ENCODE data around the gene PSTPIP2.
"Not testable (repeated sequence)": the region's sequence is repeated elsewhere in the genome, so short reads cannot be mapped to it uniquely, and the experiment has no call there.

Gene PSTPIP2, protein sequence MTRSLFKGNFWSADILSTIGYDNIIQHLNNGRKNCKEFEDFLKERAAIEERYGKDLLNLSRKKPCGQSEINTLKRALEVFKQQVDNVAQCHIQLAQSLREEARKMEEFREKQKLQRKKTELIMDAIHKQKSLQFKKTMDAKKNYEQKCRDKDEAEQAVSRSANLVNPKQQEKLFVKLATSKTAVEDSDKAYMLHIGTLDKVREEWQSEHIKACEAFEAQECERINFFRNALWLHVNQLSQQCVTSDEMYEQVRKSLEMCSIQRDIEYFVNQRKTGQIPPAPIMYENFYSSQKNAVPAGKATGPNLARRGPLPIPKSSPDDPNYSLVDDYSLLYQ

DNA sequence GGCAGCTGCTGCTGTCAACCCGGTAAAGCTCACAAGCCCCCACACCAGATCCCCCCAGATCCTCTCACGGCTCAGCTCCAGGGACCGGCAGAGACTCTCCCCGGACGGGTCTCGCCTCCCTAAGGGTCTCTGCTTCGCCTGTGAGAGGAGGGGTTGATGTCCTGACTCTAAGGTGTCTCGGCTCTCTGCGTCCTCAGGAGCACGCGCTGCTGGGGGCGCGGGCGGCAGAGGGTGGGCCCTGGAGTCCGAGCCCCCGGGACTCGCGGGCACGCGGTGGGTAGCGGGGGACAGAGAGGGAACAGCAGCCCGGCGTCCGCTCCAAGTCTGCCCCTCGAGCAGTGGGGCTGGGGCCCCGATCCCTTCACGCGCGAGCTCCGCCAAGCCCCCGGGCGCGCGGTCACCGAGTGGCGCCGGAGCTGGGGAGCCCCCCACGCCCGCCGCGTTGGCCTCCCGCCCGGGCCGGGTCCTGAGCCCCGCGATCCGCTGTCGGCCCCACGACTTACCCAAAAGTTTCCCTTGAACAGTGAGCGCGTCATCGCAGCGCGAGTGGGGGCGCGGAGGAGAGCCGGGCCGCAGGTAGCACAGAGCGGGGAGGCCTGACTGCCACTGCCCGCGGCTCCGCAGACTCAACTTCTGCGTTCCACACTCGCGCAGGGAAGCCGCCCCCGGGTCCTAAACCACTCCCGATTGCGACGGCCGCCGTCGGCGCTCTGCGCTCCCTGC, at the start of gene PSTPIP2:
Gene PSTPIP2 (minus strand): TSS at position 608 of the 723 bp plus-strand sequence. CDS start 72 bp downstream, at position 536.
- peak; percentile 35 for DNase-seq

DNA sequence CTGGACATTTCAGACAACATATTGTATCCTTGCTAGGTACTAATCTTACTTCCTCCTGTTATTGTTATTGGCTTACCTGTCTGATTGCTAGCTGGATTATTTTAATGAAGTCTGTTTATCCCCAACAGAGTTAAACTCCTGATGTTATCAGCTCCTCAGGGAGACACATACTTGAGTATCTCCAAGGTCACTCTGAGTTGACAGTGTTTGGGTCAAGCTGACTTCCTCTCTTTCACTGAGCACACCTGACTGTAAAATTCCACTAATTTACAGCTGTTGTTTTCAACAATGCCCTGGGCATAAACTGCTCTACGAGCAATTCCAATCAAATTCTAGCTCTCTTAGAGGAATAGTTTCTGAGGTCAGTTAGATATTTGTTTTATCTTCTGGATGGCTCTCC, 41.7 kb upstream of the PSTPIP2 start:
- no peak for DNase-seq

DNA sequence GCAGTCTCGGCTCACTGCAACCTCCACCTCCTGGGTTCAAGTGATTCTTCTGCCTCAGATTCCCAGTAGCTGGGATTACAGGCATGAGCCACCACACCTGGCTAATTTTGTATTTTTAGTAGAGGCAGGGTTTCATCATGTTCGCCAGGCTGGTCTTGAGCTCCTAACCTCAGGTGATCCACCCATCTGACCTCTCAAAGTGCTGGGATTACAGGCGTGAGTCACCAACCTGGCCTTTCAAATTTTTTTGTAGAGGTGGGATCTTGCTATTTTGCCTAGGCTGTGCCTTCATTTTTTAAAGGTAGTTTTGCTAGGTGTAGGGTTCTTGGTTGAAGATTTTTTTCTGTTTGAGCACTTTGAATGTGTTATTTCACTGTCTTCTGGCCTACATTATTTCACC, 38.3 kb upstream of the PSTPIP2 start:
- DNase-seq: no peak

DNA sequence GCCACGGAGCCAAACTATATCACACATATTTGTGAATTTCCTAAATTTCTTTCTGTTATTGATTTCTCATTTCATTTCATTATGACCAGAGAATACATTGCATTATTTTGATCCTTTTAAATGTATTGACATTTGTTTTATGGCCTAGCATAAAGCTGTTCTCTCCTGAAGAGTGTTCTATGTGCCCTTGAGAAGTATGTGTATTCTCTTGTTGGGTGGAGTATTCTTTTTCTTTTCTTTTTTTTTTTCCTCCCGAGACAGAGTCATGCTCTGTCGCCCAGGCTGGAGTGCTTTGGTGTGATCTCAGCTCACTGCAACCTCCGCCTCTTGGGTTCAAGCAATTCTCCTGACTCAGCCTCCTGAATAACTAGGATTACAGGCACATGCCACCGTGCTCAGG, 37.3 kb upstream of the PSTPIP2 start:
- no peak for DNase-seq

DNA sequence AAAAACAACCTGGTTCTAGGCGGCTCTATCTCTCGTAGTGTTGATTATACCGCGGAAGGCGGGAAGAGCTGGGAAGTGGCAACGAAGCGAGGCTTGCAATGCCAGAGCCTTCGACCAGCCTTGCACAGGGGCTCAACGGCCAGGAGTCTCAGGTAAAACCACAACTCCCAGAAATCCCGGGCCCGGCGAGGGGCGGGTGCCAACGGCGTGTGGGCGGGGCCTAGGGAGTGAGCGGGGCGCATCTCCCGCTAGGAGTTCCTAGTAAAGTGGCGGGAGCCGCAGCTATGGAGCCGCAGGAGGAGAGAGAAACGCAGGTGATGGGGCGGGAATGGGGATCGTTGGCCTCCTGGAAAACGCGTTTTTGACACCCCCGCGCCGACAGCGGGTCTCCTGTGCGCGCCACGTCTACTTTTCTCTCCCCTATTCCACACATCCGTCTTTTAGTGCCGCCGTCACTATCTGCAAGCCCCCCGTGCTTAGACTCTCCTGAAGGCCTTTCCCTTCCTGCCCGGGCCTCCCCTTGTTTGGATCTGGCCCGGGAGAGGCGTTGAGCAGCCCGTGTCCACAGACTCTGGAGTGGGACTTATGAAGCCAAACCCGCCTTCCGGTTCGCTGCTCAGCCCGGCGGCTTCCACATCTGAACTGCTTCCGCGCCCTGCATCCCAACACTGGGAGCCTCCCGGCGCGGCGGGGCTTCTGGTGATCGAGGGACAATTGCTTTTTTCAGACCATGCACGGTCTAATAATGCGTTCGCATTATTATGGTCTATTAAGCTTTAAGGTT, 32.3 kb upstream of the PSTPIP2 start, which contains the start of gene HAUS1:
Gene HAUS1 (plus strand): TSS at position 258 of the 784 bp plus-strand sequence. CDS start 27 bp downstream, at position 285.
- DNase-seq: peak; percentile 95

DNA sequence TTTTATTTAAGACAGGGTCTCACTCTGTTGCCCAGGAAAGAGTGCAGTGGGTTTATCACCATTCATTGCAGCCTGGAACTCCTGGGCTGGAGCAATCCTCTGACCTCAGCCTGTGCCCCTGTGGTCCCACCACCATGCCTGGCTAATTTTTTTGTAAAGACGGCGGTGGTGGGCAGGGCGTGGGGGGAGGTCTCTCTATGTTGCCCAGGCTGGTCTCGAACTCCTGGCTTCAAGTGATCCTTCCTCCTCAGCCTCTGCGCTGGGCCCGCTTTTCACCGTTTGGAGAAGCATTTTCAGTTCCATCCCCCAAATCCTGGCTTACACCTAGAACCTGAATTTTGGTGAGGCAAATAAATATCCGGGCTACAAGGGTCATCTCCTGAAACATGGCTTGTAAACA, 27.4 kb upstream of the PSTPIP2 start:
- DNase-seq: no peak

DNA sequence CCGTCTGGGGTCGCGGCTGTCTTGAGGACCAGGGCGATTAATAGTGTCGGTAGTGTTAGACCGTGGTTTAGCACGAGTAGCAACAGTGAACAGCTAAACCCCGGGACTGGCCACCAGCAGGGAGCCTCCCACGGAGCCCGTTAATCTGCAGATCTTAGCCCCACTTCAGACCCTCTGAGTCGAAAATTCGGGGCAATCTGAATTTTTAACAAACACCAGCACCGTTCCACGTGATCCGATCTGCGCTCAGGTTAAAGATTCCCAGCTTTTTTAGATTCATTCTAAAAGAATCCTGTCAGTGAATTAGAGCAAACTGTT, 26.5 kb upstream of the PSTPIP2 start:
- no peak for DNase-seq

DNA sequence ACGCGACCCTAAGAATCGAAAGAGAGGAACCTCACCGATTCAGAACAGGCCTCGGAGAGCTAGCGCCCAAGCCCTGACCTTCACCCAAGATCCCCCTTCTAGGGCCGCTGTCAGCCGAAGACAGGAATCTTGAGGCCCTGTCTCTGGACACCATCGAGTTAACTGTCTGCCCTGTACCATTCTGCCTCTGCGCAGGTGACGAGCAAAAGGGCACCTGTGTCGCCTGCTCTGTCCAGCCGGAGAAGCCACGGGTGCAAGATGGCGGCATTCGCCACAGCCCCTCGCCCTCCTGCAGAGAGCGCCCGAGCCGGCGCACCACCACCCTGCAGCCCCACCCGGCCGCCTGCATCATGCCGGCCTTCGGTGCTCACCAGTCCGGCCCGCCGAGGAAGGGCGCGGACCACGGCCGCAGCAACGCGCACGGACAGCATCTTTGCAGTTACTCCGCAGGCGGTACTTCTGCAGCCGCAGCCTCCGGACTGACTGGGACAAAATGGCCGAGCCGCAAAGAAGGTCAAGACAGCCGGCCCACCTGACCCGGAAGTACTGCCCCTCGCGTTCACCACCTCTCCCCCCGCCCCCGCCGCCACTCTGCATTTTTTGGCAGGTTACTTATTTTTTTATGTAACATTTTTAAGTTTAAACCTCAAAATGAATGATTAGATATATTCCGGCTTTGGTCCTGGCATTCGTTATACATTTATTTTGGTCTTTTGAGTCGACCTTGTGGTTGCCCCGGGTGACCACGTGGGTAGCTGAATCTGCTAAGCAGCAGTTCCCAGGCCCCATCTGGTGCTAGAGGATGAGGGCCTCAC, 25.9 kb upstream of the PSTPIP2 start, which contains the start of gene ATP5F1A:
Gene ATP5F1A (minus strand): TSS at position 496 of the 815 bp plus-strand sequence. CDS start 65 bp downstream, at position 431.
- peak; percentile 87 for DNase-seq

DNA sequence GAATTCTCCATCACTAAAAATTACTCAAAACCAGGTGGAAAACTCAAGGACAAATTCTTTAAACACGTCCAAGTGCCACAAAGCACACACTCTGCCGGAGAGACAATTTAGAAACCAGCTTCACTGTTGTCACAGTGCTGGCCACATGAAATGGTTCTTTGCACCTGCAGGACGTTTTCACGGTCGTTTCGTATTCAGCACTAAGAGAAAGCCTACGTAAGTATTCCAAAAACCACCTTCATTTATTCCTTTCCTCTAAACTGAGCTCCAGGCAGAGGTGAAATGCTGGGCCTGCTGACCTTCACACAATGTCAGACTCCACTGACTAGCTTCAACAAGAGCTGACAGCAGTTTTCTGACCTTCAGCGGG, 25.4 kb upstream of the PSTPIP2 start:
- DNase-seq: no peak

DNA sequence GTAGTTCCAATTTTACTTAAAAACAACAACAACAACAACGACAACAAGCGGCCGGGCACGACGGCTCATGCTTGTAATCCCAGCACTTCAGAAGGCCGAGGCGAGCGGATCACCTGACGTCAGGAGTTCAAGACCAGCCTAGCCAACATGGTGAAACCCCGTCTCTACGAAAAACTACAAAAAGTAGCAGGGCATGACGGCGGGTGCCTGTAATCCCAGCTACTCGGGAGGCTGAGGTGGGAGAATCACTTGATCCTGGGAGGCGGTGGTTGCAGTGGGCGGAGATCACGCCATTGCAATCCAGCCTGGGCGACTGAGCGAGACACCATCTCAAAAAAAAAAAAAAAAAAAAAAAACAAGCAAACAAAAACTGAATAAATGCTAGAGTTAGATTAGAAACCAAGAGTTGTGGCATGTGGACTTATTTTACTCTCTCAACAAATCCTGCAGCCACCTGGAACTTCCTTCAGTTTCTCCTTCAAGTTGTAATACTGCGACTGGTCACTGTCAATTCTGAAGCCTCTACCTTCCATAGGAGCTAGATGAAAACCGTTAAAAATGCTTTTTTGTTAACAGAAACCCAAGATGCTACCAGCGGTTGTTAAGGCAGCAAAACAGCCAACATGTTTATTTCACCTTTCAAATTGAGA, 24.7 kb upstream of the PSTPIP2 start:
- DNase-seq: no peak

DNA sequence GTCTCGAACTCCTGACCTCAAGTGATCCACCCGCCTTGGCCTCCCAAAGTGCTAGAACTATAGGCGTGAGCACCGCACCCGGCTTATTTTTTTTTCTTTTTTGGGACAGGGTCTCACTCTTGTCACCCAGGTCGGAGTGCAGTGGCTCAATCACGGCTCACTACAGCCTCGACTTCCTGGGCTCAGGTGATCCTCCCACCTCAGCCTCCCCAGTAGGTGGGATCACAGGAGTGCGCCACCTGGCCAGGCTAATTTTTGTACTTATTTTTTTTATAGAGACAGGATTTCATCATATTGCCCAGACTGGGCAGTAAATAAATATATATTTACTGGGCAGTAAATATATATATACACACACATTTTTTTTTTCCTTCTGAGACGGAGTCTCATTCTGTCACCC, 23.5 kb upstream of the PSTPIP2 start:
- no peak for DNase-seq

DNA sequence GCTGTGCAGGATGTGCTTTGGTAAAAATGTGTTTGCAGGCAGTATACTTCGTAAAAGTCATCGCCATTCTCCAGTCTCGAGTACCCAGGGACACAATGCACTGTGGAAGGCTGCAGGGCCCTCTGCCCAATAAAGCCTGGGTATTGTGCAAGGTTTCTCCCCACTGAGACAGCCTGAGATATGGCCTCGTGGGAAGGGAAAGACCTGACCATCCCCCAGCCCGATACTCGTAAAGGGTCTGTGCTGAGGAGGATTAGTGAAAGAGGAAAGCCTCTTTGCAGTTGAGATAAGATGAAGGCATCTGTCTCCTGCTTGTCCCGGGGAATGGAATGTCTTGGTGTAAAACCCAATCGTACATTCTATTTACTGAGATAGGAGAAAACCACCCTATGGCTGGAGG, 16.4 kb upstream of the PSTPIP2 start:
- not testable (repeated sequence) for DNase-seq

DNA sequence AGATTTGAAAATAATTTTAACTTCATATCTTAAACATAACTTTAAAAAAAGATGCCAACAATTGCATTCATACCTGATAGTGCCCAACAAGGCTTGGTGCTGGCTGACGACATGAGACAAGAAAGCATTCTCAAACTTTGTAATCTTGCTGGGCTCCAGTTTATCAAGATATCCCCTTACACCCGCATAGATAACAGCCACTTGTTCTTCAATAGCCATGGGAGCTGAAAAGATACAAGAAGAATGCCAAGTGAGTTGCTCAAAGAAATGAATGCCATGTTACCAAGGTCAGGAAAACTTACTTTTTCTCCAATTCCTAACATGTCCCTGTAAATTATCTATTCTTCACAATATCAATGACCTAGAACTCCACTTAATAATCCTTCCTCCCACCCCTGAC, 12.4 kb upstream of the PSTPIP2 start:
- no peak for DNase-seq

DNA sequence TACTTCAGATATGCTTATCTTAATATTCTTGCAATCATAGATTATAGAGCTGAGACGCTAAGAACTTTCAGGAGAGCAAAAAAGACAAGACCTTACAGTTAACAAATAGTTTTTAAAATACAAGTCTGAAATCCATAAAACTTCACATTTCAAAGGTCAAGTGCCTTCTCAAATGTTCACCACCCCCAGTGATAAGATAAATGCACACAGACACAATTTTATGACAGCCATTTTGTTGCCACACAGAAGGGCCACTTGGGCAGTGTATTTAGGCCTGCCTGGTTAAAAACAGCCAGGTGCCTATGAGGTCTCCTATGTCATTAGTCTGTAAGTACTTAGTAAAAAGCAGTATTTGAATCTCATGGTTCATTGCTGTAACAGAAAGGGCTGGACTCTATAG, 8.1 kb upstream of the PSTPIP2 start:
- DNase-seq: no peak

DNA sequence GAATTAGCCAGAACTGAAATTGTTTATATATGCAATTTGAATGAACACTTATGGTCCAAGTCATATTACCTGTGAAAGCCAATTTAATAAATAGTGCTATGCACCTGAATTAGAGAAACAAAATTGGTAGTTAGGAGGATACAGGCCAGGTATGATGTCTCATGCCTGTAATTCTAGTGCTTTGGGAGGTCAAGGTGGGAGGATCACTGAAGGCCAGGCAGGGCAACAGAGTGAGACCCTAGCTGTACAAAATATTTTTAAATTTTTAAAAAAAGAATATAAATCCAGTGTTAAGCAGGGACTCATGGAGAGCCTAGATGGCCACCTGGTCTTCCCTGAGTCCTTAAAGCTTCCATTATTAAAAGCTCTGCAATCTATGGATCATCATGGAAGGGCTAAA, 7.3 kb upstream of the PSTPIP2 start:
- no peak for DNase-seq

DNA sequence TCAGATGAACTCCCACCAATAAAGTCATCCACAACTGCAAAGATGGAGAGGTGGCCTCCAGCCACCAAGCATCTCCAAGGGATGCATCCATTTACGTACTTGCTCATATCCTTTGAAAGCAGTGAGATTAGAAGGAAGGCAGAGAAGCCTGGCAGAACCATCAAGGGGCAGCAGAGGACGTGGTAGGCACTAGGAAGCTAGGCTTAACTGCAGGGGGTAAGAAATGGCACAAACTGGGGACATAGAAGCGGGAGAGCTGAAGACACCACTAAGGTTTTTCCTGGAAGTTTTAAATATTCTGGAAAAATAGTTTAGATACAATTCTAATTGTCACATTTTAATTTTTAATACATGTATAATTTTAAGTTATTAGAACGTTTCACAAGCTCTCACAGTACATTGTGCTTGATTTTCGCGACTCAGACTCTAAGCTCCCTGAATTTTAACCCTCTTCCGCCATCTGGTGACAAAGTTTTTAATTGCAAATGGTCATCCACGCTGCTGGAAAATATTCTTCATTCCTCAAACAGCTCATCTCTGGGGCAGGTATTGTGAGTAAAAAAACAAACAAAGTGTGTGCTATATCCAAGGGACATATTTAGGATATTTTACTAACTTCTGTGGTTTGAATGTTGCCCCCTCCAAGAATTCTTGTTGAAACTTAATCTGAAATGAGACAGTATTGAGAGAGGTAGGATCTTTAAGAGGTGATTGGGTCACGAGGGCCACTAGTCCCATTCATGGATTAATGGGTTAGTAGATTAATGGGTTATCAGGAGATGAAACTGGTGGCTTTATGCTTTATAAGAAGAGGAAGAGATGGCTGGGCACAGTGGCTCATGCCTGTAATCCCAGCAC, 1.6 kb upstream of the PSTPIP2 start:
- DNase-seq: peak; percentile 71

DNA sequence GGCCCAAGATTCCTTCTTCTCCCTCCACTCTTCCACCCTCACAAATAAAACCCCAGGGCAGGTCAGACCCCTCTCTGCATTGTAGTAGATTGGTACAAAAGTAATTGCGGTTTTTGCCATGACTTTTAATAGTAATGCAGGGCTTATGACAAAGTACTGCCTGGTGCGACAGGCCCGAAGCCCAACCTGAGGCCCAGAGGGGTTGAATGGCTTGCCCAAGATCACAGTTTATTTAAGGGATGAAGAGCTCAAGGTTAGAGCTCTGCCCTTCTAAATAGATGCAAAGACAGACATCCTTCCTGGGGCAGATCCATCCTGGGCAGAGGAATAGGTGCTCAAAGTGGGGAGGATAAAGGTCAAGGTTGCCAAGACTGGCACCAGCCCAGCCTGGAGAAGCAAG, 899 bp upstream of the PSTPIP2 start:
- DNase-seq: no peak

DNA sequence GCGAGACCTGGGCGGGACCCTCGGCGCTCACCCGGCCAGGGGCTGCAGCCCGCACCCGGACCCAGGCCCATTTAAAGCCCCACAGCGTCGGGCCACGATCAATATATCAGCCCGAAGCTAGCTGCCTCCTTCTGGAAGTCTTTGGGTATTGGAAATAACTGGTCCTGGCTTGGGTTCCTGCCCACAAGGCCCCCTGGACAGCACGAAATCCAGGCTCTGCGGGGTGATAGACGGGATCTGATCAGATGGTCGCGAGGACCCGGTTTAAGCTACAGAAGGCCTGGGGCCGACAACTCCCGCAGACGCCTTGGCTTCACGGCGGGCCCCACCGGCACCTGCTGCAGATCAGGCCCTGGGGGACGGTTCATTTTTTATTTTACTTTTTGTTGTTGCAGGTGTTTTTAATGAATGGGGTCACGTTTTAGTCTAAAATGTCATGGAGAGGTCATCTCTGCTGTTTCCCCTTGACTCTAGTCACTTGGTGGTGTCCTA, 362 bp upstream of the PSTPIP2 start:
- DNase-seq: no peak

DNA sequence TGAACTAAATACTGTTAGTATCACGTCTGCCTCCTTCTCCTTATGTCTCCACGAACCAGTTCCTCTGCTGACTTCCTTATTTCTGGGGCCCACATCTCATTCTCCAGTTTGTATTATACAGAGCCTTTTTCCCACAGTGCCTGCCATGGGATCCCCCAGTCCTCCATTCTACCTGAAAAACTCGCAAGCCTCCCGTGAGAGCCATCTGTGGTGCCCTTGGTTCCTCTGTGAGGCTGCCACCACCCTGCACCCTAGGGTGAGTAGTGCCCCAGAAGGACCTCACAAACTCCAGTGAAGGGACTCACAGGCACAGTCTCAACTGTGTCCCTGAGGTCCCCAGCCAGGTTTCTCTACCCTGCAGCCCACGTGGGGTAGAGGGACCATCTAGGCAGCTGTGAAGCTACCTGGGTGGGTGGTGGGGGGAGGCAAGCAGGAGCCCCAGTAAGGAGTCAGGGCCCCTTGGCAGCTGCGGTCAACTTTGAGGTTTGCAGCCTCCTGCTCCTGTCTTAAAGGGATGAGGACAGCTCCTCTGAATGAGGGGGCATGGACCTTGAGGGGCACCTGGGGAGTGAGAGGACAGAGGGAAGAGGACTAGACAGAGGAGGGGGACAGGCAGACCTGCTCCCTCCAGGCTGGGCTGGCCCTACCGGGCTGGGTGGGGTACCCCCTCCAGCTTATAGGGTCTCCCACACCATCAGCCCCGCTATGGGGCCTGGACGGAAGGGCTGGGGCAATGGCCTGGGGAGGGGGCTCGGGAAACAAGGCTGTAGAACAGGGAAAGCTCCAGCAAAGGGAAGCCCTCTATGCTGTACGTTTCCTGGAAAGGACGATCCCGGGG, 1.0 kb downstream of the PSTPIP2 start:
- no peak for DNase-seq

DNA sequence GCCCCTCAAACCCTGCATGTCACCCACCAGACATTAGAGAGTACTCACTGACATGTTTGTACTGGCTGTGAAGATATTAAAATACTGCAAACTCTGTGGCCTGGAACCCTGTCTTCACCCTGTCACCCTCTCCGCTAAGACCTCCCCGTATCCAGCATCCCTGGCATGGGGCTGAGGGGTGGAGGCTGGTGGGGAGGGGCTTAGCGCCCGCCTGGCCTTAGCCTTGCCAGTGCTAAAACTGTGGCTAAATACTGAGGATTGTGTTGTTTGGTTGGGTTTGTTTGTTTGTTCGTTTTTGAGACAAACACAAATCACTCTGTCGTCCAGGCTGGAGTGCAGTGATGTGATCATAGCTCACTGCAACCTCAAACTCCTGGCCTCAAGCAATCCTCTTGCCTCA, 1.8 kb downstream of the PSTPIP2 start:
- no peak for DNase-seq

Measured in NCI-H1105 treated with DMSO at 0.1 percent for 48 hours (cell line).